ENCODE results near the gene CAPRIN1. TPM values are rescaled to one million over a fixed set of nuclear protein-coding genes. Genes with fewer than 3 reads are reported as not detected.
"Not testable (repeated sequence)": the region's sequence is repeated elsewhere in the genome, so short reads cannot be mapped to it uniquely, and the experiment has no call there.

The CAPRIN1 gene
- total RNA-seq, 1 donor from 2014 or later: 160 TPM

DNA sequence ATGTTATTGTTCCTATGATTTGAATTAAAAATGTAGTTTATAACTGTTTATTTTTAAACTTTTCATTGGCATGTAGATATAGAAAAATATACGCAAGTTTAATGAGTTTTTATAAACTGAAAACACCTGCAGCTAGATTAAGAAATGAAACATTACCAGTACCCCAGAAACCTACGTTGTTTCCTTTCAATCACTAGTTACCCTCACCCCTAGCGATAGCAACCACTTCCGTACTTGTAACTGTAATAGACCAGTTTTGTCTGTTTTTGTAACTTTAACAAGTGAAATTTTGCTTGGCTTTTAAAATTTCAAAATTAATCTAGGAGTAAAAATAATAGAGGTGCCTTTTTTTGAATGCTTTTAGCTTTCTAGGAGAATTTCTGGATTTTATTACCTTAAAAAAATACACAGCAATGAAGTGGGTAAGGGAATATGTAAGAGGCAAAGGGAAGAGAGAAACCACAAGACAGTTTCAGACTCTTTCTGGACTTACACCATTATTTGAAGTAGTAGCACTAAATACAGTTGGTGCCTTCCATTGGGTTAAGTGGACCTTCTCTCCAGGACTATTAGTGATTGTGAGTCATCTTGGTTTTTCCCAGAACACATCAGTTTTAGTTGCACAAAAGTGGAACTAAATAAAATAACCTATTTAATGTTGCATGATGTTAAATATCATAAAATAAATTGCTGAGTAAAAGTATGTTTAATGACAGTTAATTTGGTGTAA is 35.2 kb downstream of the CAPRIN1 start:
- DNase-seq (ENCODE audit: low spot score): no peak

DNA sequence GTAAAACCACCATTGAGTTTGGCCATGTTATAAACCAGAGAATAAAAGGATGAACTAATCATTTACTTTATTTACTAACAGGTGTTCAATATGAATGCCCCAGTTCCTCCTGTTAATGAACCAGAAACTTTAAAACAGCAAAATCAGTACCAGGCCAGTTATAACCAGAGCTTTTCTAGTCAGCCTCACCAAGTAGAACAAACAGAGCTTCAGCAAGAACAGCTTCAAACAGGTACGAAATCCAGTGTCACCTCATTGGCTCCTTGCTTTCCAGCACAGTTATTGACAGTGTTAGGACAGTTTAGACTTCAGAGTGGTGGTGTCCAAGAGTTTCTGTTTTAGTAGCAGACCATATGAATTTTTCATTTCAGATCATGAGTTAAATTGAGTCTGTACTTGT is 40.3 kb downstream of the CAPRIN1 start:
- no peak for DNase-seq (ENCODE audit: low spot score)

- DNase-seq (ENCODE audit: low spot score): not testable (repeated sequence)
Observed at GRCh38 chr11:34094900-34095299, 43.4 kb downstream of the CAPRIN1 start.

DNA sequence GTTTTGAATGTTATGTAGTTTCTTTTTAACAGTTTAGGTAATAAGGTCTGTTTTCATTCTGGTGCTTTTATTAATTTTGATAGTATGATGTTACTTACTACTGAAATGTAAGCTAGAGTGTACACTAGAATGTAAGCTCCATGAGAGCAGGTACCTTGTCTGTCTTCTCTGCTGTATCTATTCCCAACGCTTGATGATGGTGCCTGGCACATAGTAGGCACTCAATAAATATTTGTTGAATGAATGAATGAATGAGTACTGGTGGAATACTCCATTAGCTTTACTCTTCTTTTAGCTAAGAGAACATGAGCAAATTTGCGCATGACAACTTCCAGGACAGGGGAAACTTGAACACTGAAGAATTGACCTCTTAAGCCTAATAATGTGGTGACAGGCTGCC is 47.3 kb downstream of the CAPRIN1 start:
- DNase-seq (ENCODE audit: low spot score): no peak

DNA sequence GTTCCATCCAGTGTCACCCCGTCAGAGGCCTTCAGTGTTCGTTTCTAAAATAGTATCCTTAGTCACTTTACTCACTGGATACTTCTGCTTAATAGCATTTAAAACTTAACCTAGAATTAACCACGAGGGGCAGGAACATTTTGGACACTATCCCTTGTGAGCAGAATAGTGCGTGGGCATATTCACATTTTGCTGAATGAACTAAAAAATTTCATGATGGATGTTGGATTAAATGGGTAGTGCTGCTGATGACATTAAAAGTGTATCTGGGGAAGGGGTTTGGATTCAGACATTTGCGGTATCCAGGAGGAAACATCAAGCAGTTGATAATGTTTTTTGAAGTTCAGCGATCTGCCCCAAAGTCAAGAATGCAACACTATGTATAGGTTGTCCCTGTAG is 53.1 kb downstream of the CAPRIN1 start:
- DNase-seq (ENCODE audit: low spot score): peak; percentile 11

GRCh38 chr11:34105079-34105956 is 53.8 kb downstream of the CAPRIN1 start, which contains the start of gene NAT10:
TSS of gene NAT10 (plus strand) at chr11:34105629. CDS start at chr11:34108226, 2,597 bp downstream.
- DNase-seq (ENCODE audit: low spot score): peak; percentile 99

GRCh38 chr11:34105957-34106504 is 54.5 kb downstream of the CAPRIN1 start:
- no peak for DNase-seq (ENCODE audit: low spot score)

DNA sequence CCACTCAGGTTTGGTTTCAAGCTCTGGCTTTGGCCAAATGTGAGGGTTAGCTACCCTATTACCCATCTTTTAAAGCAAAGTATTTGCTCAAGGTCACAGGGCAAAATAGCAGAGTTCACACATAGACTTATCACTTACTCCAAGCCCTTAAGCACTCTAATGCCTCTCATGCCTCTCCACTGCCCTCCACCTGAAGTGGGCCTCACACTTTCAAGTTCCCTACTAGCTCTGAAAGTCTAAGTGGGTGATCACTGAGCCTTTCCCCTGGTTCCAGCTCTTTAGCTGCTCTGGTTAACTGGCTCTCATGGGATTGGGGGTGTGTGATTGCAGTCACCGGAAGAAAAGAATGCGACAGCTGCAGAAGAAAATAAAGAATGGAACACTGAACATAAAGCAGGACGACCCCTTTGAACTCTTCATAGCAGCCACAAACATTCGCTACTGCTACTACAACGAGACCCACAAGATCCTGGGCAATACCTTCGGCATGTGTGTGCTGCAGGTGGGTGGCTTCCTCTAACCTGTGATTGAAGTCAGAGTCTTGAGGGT is 60.3 kb downstream of the CAPRIN1 start:
- no peak for DNase-seq (ENCODE audit: low spot score)

GRCh38 chr11:34114014-34114413 is 62.5 kb downstream of the CAPRIN1 start:
- DNase-seq (ENCODE audit: low spot score): no peak

DNA sequence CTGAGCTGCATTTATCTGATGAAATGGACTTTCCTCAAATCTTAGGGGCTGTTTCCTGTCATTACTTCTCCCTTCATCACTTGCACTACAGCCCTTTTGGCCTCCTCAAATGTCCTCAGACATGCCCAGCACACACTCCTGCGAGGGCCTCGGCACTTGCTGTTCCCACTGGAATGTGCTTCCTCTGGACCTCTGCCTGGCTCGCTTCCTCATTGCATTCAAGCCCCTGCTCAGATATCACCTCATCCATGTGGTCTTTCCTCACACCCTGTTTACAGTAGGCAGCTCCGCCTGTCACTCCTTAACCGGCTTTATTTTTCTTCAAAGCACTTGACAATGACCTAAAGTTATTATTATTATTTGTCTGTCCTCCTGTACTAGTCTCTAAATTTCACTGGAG is 62.9 kb downstream of the CAPRIN1 start:
- DNase-seq (ENCODE audit: low spot score): no peak

GRCh38 chr11:34120651-34121050 is 69.1 kb downstream of the CAPRIN1 start:
- no peak for DNase-seq (ENCODE audit: low spot score)

- DNase-seq (ENCODE audit: low spot score): no peak
Observed at GRCh38 chr11:34124885-34125668, 73.5 kb downstream of the CAPRIN1 start.

DNA sequence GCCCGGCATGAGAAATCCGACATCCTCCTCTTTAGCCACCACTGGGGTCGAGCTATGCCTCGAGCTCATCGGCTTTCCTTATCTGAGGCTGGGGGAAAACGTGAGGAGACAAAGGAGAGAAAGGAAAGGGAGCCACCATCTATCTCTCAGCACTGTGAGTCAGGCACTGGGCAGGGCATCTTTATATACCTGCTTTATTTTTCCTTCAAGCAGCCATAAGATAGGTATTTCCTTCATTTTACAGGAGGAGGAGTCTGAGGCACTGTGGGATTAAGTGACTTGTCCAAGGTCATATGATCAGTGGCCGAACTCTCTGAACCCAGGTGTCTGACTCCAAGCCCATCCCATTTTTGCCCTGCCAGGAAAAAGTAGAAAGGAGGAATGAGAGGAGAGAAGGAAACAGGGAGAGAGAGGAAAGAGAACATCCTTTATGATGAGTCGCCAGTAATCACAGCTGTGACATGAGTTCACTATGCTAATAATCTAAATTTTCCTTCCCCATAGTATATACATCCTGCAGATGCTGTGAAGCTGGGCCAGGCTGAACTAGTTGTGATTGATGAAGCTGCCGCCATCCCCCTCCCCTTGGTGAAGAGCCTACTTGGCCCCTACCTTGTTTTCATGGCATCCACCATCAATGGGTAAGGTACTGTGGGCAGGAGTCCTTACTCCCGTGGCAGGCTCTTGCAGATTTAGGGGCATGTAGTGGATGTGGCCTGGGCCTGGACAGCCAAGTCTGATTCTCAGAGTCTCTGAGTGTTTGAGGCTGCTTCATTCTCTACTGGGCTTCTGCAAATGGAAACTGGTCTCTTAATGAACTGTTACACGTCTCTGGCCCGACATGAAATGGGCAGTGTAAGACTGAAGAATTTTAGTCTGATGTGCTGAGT is 75.7 kb downstream of the CAPRIN1 start:
- DNase-seq (ENCODE audit: low spot score): no peak

- DNase-seq (ENCODE audit: low spot score): no peak
Observed at GRCh38 chr11:34128824-34129223, 77.3 kb downstream of the CAPRIN1 start.

- no peak for DNase-seq (ENCODE audit: low spot score)
Observed at GRCh38 chr11:34132261-34132965, 80.9 kb downstream of the CAPRIN1 start.

DNA sequence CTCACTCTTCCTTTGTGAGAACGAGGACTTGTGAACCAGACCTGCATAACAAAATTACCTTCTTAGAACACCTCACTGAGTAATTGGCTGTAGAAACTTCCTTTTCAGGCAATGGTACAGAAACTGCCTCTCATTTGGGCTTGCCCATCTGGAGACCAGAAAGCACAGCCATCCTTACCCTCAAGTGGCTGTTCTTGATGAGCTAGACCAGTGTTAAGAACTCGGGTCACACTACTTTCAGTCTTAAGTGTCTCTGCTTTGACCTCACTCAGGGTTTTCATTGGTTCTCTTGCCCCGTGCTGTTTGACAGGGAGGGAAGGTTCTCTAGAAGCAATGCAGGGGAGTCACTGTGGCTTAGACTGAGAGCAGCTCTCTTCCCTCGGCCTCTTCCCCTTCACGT is 83.2 kb downstream of the CAPRIN1 start:
- no peak for DNase-seq (ENCODE audit: low spot score)

GRCh38 chr11:34135439-34135838 is 83.9 kb downstream of the CAPRIN1 start:
- DNase-seq (ENCODE audit: low spot score): no peak

- DNase-seq (ENCODE audit: low spot score): no peak
Observed at GRCh38 chr11:34136420-34136819, 84.9 kb downstream of the CAPRIN1 start.

- no peak for DNase-seq (ENCODE audit: low spot score)
Observed at GRCh38 chr11:34139346-34139745, 87.8 kb downstream of the CAPRIN1 start.

DNA sequence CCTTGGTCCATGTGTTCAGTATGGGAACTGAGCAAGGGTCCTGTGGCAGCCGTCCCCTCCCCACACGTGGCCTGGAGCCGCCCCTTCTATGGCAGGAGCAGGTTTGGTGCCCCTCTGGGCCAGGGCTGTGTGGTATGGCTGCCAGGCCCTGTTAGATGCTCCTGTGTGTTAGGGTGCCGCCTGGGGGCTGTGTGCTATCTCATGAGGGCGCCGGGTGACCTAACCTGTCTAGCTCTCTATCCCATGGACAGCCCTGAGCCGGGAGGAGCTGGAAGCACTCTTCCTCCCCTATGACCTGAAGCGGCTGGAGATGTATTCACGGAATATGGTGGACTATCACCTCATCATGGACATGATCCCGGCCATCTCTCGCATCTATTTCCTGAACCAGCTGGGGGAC is 88.6 kb downstream of the CAPRIN1 start:
- DNase-seq (ENCODE audit: low spot score): no peak
